ENCODE data around the gene GALNT7. TPM values are rescaled to one million over a fixed set of nuclear protein-coding genes. Genes with fewer than 3 reads are reported as not detected.

GALNT7 gene
- total and polyA plus RNA-seq, 4 donors: 9.3 to 32.7 (median 14.3) TPM

- Histone ChIP-seq H3K9ac (ENCODE audit: insufficient read depth in 1 of 2, low read length in 2 of 2) (no peak overlapping the region), H3K36me3 (ENCODE audit: control insufficient read depth in 4 of 4, insufficient read depth in 4 of 4, low read length in 4 of 4) (no peaks in the 10 kb centered on the region), H3K4me1 (ENCODE audit: control insufficient read depth in 5 of 5, insufficient read depth in 5 of 5, low read length in 5 of 5) (peaks cover 4 to 18% (median 7%) of the 10 kb centered on the region in 5 donors), H3K9me3 (ENCODE audit: control insufficient read depth in 4 of 4, insufficient read depth in 3 of 4, low read length in 3 of 4) (no peaks in the 10 kb centered on the region), H3K27ac (ENCODE audit: low read depth in 1 of 2, low read length in 1 of 2) (no peak overlapping the region), H3K27me3 (ENCODE audit: control insufficient read depth in 3 of 3, insufficient read depth in 3 of 3, low read length in 2 of 3) (no peaks in the 10 kb centered on the region), H3K4me3 (no peak overlapping the region)
- no peak for DNase-seq
- ATAC-seq (ENCODE audit: insufficient read depth, low FRiP score): no peak
- 90 to 91% methylated on average over 2 of the region's 2 CpGs for WGBS, 2 donors
- no peak for TF ChIP-seq CTCF (IDR thresholded peaks at IDR 0.05; ENCODE audit: control extremely low read depth, extremely low read depth)
Observed at GRCh38 chr4:173261052-173261451, 92.4 kb downstream of the GALNT7 start.

- Histone ChIP-seq H3K9me3 (ENCODE audit: control insufficient read depth in 4 of 4, insufficient read depth in 3 of 4, low read length in 3 of 4) (no peaks in the 10 kb centered on the region), H3K36me3 (ENCODE audit: control insufficient read depth in 4 of 4, insufficient read depth in 4 of 4, low read length in 4 of 4) (no peaks in the 10 kb centered on the region), H3K9ac (ENCODE audit: insufficient read depth in 1 of 2, low read length in 2 of 2) (no peak overlapping the region), H3K27me3 (ENCODE audit: control insufficient read depth in 3 of 3, insufficient read depth in 3 of 3, low read length in 2 of 3) (no peaks in the 10 kb centered on the region), H3K27ac (ENCODE audit: low read depth in 1 of 2, low read length in 1 of 2) (no peak overlapping the region), H3K4me3 (no peak overlapping the region), H3K4me1 (ENCODE audit: control insufficient read depth in 5 of 5, insufficient read depth in 5 of 5, low read length in 5 of 5) (peaks cover 4 to 18% (median 7%) of the 10 kb centered on the region in 5 donors)
- ATAC-seq (ENCODE audit: insufficient read depth, low FRiP score) (no peak), DNase-seq (no peak)
- WGBS, 2 donors: 89 to 92% methylated on average over 2 of the region's 2 CpGs
- TF ChIP-seq CTCF (IDR thresholded peaks at IDR 0.05; ENCODE audit: control extremely low read depth, extremely low read depth): no peak
Observed at GRCh38 chr4:173262375-173262774, 93.8 kb downstream of the GALNT7 start.

- no peaks in the 10 kb centered on the region for H3K27me3 ChIP-seq (ENCODE audit: control insufficient read depth in 3 of 3, insufficient read depth in 3 of 3, low read length in 2 of 3)
- 37 to 51% methylated on average over 4 of the region's 4 CpGs for WGBS, 2 donors
- no peaks in the 10 kb centered on the region for H3K36me3 ChIP-seq (ENCODE audit: control insufficient read depth in 4 of 4, insufficient read depth in 4 of 4, low read length in 4 of 4)
- no peak for DNase-seq
- TF ChIP-seq CTCF (IDR thresholded peaks at IDR 0.05; ENCODE audit: control extremely low read depth, extremely low read depth): no peak
- no peaks in the 10 kb centered on the region for H3K9me3 ChIP-seq (ENCODE audit: control insufficient read depth in 4 of 4, insufficient read depth in 3 of 4, low read length in 3 of 4)
- H3K27ac ChIP-seq (ENCODE audit: low read depth in 1 of 2, low read length in 1 of 2): no peak overlapping the region
- ATAC-seq (ENCODE audit: insufficient read depth, low FRiP score): no peak
- H3K4me1 ChIP-seq (ENCODE audit: control insufficient read depth in 5 of 5, insufficient read depth in 5 of 5, low read length in 5 of 5): peaks cover 4 to 23% (median 7%) of the 10 kb centered on the region in 5 donors
- H3K4me3 ChIP-seq: no peak overlapping the region
- no peak overlapping the region for H3K9ac ChIP-seq (ENCODE audit: insufficient read depth in 1 of 2, low read length in 2 of 2)
Observed at GRCh38 chr4:173264245-173264644, 95.6 kb downstream of the GALNT7 start.

- WGBS, 2 donors: 44 to 50% methylated on average over 5 of the region's 5 CpGs
- no peak overlapping the region for H3K27ac ChIP-seq (ENCODE audit: low read depth in 1 of 2, low read length in 1 of 2)
- DNase-seq (peak; percentile 78 to 88 (median 87)), ATAC-seq (ENCODE audit: insufficient read depth, low FRiP score) (no peak)
- no peak for TF ChIP-seq CTCF (IDR thresholded peaks at IDR 0.05; ENCODE audit: control extremely low read depth, extremely low read depth)
- H3K27me3 ChIP-seq (ENCODE audit: control insufficient read depth in 3 of 3, insufficient read depth in 3 of 3, low read length in 2 of 3): no peaks in the 10 kb centered on the region
- H3K36me3 ChIP-seq (ENCODE audit: control insufficient read depth in 4 of 4, insufficient read depth in 4 of 4, low read length in 4 of 4): no peaks in the 10 kb centered on the region
- H3K4me3 ChIP-seq: no peak overlapping the region
- H3K9me3 ChIP-seq (ENCODE audit: control insufficient read depth in 4 of 4, insufficient read depth in 3 of 4, low read length in 3 of 4): no peaks in the 10 kb centered on the region
- H3K4me1 ChIP-seq (ENCODE audit: control insufficient read depth in 5 of 5, insufficient read depth in 5 of 5, low read length in 5 of 5): peaks cover 4 to 25% (median 7%) of the 10 kb centered on the region in 5 donors
- no peak overlapping the region for H3K9ac ChIP-seq (ENCODE audit: insufficient read depth in 1 of 2, low read length in 2 of 2)
Observed at GRCh38 chr4:173264684-173265185, 96.1 kb downstream of the GALNT7 start.
